ENCODE results near the gene CCDC200.
"Not testable (repeated sequence)": the region's sequence is repeated elsewhere in the genome, so short reads cannot be mapped to it uniquely, and the experiment has no call there.

The CCDC200 gene

DNA sequence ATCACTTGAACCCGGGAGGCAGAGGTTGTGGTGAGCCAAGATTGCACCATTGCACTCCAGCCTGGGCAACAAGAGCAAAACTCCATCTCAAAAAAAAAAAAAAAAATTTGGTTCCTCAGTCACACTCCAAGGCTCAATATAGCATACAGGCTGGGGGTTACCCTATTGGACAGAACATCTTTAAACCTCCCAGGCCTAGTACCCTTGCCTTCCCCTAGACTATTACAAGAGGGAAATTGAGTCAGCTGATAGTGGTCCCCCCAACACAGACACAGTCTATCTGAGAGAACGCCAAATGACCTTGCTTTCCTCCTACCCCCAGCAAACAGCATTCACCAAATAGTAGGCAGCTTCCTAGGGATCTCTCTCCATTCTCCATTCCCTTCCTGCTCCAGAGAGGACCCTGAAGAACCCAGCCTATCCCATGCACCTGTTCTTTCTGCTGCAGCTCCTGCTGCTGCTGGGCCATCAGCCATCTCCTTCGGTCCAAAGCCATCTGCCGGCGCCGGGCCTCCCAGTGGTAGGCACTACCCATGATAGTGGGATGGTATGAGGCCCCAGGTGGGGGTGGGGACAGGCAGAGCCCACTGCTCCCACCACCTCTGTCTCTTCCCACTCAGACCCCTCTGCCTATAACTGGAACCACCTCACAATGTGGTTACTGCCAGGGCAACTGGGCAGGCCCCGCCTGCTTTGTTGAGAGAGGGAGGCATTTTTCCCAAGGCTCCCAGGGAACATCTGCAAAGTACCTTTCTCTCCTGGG is at the start of gene CCDC200:
Gene CCDC200 (minus strand): TSS at position 604 of the 763 bp plus-strand sequence. CDS start 69 bp downstream, at position 535.
- DNase-seq = not testable (repeated sequence)

- DNase-seq = not testable (repeated sequence)
Observed at GRCh38 chr17:43272914-43273313, 44.5 kb upstream of the CCDC200 start.

- not testable (repeated sequence) for DNase-seq
Observed at GRCh38 chr17:43272483-43272882, 44.1 kb upstream of the CCDC200 start.

- not testable (repeated sequence) for DNase-seq
Observed at GRCh38 chr17:43270552-43271504, 42.4 kb upstream of the CCDC200 start.

DNA sequence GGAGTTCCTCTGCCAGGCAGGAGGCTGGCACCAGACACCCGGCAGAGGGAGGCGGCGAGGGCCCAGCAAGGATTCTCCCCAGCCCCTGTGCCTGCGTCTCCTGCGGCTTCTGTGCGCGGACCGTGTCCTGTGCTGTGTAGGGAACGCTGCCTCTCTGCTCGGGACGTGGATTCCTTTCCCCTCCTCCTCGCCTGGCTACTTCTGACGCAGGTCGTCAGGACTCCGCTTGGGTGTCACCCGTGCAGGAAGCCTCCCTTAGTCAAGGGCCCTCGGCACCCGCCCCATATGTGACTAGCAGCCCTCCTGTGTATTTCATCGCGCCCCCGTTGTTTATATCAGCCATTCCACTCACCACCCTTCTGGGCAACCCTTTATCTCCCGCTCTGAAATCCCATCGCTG is 18.0 kb upstream of the CCDC200 start:
- DNase-seq = not testable (repeated sequence)

DNA sequence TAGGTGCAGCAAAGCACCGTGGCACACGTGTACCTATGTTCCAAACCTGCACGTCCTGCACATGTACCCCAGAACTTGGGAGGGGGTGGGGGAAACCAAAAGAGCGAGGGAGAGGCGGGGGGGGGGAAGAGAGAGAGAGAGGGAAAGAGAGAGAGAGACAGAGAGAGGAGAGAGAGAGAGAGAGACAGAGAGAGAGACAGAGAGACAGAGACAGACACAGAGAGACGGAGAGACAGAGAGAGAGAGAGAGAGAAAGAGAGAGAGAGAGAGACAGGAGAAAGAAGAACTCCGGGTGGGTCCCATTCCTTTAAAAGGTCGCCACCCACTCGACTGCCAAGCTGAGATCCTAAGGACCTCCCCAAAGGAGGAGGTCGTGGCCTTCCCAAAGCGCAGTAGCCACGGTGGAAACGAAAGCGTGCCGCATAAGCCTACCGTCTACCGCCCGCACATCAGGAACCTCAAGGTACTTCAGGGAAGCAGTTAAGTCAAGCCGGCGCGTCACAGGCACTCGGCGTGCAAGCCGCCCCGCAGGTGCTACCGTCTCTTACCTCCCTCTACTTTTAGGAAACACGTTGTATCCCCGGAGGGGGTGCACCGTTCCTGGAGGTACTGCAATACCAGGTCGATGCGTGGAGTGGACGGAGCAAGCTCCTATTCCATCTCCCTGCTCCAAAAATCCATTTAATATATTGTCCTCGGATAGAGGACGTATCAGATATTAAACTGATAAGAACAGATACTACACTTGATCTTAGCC is 12.4 kb upstream of the CCDC200 start:
- not testable (repeated sequence) for DNase-seq

GRCh38 chr17:43239597-43239996 is 11.2 kb upstream of the CCDC200 start:
- DNase-seq = not testable (repeated sequence)

GRCh38 chr17:43233877-43234276 is 5.5 kb upstream of the CCDC200 start, which contains the start of gene RNU2-1:
TSS of gene RNU2-1 (minus strand) at chr17:43233977.
- DNase-seq = not testable (repeated sequence)

DNA sequence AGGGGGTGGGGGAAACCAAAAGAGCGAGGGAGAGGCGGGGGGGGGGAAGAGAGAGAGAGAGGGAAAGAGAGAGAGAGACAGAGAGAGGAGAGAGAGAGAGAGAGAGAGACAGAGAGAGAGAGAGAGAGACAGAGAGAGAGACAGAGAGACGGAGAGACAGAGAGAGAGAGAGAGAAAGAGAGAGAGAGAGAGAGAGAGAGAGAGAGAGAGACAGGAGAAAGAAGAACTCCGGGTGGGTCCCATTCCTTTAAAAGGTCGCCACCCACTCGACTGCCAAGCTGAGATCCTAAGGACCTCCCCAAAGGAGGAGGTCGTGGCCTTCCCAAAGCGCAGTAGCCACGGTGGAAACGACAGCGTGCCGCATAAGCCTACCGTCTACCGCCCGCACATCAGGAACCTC is 4.8 kb upstream of the CCDC200 start:
- DNase-seq = not testable (repeated sequence)

DNA sequence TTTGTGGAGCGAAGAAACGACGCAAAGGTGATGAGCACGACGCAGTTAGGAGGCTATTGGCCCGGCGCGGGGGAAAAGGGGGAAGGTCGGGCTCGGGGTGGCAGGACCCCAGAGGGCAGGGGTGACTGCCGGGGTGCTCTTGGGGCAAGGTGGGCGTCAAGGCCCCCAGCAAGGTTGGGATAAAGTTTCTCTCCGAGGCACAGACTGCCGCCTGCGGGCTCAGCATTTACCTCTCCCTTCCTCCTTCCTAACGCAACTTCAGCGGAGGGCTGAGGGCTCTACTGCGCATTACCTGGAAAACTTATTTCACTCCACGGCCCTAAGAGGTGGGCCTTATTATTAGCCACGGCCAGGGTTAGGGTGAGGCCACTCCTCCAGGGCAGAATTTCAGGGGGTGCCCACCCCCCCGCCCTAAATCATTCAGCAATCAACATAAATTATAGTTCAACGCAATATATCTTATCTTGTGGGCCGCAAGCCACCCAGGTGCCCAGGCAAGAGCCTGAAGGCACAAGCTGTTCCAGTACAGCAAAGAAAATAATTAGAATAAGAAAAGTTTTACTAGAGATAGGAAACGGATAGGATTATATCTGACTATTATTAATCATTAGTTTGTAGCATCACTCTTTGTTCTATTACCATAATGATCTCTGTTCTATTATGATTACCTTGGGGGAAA is 3.7 kb upstream of the CCDC200 start:
- not testable (repeated sequence) for DNase-seq

DNA sequence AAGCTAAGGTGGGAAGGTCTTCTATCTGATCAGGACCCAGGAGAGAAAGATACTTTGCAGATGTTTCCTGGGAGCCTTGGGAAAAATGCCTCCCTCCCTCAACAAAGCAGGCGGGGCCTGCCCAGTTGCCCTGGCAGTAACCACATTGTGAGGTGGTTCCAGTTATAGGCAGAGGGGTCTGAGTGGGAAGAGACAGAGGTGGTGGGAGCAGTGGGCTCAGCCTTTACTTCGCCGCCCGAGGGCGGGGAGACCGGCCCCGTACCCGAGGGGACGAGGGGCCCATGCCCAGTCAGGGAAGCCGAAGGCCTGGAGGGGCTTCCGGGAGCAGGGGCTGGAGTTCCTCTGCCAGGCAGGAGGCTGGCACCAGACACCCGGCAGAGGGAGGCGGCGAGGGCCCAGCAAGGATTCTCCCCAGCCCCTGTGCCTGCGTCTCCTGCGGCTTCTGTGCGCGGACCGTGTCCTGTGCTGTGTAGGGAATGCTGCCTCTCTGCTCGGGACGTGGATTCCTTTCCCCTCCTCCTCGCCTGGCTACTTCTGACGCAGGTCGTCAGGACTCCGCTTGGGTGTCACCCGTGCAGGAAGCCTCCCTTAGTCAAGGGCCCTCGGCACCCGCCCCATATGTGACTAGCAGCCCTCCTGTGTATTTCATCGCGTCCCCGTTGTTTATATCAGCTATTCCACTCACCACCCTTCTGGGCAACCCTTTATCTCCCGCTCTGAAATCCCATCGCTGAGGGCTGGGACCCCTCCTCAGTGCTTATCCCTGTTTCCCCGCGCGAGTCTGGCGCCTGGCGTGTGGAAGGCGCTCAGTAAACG is 3.0 kb upstream of the CCDC200 start:
- not testable (repeated sequence) for DNase-seq

DNA sequence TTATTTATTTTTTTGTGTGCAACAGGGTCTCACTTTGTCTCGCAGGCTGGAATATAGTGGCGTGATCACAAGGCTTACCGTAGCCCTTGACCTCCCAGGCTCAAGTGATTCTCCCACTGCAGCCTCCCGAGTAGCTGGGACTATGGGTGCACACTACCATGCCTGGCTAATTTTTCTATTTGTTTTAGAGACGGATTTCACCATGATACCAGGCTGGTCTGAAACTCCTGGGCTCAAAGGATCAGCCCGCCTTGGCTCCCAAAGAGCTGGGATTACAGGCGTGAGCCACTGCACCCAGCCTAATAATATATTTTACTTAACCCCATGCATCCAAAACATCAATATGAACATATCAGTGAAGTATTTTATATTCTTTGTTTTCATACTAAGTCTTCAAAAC is 2.0 kb downstream of the CCDC200 start:
- DNase-seq = no peak

GRCh38 chr17:43224146-43224705 is 4.2 kb downstream of the CCDC200 start:
- no peak for DNase-seq

DNA sequence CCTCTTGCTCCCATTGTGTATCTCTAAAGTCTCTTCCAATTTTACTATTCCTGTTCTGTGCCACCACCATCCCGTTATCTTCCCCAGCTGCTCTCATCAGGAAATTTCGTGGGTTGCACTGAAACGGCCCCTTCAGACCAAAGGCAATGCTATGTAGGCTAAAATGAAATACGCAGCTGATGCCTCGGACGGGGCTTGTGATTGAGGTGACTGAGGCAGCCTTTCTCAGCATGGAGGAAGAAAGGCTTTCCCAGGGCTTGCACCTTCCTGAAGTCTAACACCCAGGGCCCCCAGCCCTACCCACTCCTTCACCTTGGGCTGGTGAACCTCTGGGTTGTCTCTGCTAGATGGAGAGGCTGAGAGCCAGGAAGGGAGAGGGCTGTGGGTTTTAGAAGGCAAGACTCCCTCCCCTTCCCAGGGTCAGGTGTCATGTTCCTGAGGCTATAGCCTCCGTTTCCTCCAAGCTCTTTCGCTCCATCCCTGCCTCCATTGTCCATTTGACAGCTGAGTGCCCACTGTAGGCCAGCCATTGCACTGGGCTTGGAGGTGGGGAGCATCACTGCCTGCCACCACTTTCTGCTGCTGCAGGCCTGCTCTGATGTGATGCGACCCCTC is 7.8 kb downstream of the CCDC200 start:
- DNase-seq = no peak

GRCh38 chr17:43219746-43220380 is 8.6 kb downstream of the CCDC200 start:
- no peak for DNase-seq

DNA sequence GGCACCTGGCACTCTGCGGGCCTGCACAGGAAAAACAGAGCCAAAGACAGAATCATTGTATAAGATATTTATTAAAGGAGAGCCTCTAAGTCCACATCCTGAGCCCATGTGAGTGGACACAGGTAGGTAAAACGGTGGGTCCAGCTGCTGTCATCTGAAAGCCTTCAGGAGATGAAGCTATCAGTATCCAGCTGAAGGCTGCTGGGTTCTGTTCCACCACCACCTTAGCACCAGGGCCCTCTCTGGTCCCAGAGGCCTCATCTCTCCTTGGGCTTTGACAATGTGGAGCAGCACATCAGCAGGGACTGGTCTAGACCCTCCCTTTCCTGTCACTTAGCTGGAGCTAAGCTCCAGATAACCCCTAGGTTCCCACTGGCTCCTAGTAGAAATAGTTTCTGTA is 9.4 kb downstream of the CCDC200 start:
- DNase-seq = no peak

GRCh38 chr17:43217614-43218087 is 10.8 kb downstream of the CCDC200 start:
- DNase-seq = no peak

DNA sequence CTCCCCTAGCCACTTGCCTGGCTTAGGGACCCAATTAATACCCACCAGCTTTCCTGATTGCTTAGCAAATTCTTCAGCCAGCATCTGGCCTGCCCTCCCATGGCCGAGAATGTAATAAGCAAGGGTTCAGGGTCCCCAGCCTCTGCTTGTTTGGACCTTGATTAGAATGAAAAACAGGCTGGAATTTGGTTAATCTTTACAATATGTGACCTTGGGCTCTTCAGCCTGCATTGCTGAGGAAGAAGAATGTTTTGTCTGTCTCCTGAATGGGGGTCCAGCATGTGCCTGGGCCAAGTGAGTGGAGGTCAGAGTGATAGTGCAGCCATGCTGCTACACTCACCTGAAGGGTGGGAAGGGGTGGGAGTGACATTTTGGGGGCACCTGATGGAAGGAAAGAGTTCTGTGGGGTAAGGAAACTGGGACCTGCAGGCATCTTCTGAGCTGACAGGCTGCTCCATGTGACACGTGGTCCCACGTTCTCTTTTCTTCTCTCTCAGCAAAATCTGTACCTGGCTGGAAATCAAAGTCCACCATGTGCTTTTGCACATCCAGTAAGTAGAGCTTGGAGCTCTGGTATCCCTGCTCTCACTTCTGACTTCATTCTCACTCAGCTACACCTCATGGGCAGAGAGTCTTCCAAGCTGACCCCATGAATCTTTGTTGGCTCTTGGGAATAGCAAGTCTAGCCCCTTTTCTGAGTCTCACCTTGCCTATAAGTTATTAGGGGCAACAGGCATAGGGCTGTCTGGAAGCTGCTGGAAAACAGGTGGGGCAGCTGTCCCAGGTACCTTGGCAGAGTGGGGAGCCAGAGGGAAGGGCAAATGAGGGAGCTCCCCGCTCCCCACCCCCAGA is 11.4 kb downstream of the CCDC200 start:
- DNase-seq = no peak

- no peak for DNase-seq
Observed at GRCh38 chr17:43216369-43216761, 12.1 kb downstream of the CCDC200 start.
